ENCODE data around the gene MT1G.
A peak's percentile ranks its signal among the peaks of the same experiment; 100 is the strongest.
"Not testable (repeated sequence)": the region's sequence is repeated elsewhere in the genome, so short reads cannot be mapped to it uniquely, and the experiment has no call there.

The MT1G gene

DNA sequence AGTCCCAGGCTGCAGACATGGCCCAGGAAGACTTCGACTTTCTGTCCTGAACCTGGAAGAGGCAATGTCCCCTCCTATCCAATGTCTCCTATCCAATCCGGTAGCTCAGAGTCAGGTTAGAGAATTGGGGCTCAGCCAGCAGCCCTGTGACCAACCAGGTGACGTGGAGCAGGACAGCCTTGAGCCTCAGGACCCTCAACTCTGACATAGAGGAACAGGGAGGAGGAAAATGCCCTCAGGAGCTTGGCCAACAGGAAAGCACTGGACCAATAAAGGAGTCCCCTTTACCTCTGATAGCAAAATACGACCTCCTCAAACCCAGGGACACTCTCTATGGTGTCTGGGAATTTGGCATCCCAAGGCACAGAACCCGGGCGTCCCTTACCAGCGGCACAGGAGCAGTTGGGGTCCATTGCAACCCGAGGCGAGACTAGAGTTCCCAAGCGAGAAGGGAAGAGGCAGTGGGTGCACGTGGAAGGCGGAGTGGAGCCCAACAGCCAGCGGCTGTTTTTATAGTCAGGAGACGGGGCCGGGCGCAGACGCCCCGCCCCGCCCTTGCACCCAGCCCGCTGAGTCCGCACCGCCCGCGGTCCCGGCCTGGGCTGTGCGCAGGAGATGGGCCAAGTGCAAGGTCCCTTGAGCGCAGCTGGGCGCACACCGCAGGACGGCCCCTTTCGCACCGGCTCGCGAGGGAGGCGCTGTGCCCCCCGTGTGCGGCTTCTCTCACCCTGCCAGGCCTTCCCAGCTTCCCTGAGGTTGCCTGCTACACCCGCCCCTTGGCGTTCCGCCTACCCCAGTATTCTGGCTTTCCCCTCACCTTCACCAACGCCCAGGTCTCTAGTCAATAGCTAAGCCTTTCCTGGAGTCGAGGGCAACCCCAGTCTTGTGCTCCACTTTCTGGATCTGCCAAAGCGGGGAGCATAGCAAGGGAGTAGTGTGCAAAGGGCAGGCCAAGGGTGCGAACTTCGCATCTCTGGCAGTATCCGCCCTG lies at the start of gene MT1G:
Gene MT1G (minus strand): TSS at position 485 of the 991 bp plus-strand sequence. CDS start 72 bp downstream, at position 413.
- Histone ChIP-seq H3K4me3 (ENCODE audit: low read depth in 1 of 2, low read length in 2 of 2) (peak within 1 kb of the TSS in 1 of 2 donors; percentile 53), H3K27me3 (ENCODE audit: low read depth, low read length) (peaks cover 38% of the 10 kb centered on the region), H3K36me3 (ENCODE audit: control insufficient read depth in 1 of 2, insufficient read depth in 2 of 2, low read length in 2 of 2) (no peaks in the 10 kb centered on the region), H3K4me1 (ENCODE audit: control insufficient read depth in 1 of 2, insufficient read depth in 2 of 2, low read length in 2 of 2) (peaks cover 0 to 12% of the 10 kb centered on the region in 2 donors), H3K9me3 (ENCODE audit: control insufficient read depth in 1 of 2, low read length in 2 of 2) (no peaks in the 10 kb centered on the region), H3K27ac (ENCODE audit: low read length) (peak within 1 kb of the TSS; percentile 73)

DNA sequence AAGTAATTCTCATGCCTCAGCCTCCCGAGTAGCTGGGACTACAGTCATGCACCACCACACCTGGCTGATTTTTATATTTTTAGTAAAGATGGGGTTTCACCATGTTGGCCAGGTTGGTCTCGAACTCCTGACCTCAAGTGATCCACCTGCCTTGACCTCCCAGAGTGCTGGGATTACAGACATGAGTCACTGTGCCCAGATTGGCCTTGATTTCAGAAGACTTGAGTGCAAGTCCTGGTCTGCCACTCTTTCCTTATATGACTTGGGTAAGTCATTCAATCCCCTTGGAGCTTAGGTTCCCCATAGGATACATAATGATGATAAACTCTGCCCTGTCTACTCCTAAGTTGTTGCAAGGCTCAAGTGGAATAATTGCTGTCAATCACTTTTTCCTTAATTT lies 49.7 kb upstream of the MT1G start:
- H3K9me3 ChIP-seq (ENCODE audit: control insufficient read depth in 1 of 2, low read length in 2 of 2); H3K4me1 ChIP-seq (ENCODE audit: control insufficient read depth in 1 of 2, insufficient read depth in 2 of 2, low read length in 2 of 2); H3K36me3 ChIP-seq (ENCODE audit: control insufficient read depth in 1 of 2, insufficient read depth in 2 of 2, low read length in 2 of 2); H3K4me3 ChIP-seq (ENCODE audit: low read depth in 1 of 2, low read length in 2 of 2); H3K27me3 ChIP-seq (ENCODE audit: low read depth, low read length); H3K27ac ChIP-seq (ENCODE audit: low read length): not testable (repeated sequence)

DNA sequence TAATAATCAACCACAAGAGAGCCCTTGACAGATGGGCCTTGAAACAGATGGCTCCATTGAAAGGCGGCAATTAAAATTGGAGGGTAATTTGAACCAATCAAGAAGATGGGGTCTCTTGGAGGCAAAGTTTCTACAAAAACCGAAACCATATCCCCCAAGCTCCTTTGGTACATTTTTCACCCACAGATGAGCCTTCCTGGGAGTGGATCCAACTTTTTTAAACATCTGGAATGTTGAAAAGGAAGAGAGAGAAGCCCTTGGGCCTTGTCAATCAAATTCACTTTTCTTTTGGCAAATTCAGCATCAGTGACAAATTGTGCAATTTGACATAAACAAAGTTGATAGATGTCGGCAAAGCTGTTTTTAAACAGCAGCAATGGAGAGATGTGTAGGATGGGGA lies 48.9 kb upstream of the MT1G start:
- Histone ChIP-seq H3K4me3 (ENCODE audit: low read depth in 1 of 2, low read length in 2 of 2) (no peak overlapping the region), H3K27me3 (ENCODE audit: low read depth, low read length) (no peaks in the 10 kb centered on the region), H3K27ac (ENCODE audit: low read length) (no peak overlapping the region), H3K9me3 (ENCODE audit: control insufficient read depth in 1 of 2, low read length in 2 of 2) (no peaks in the 10 kb centered on the region), H3K4me1 (ENCODE audit: control insufficient read depth in 1 of 2, insufficient read depth in 2 of 2, low read length in 2 of 2) (no peaks in the 10 kb centered on the region), H3K36me3 (ENCODE audit: control insufficient read depth in 1 of 2, insufficient read depth in 2 of 2, low read length in 2 of 2) (no peaks in the 10 kb centered on the region)

DNA sequence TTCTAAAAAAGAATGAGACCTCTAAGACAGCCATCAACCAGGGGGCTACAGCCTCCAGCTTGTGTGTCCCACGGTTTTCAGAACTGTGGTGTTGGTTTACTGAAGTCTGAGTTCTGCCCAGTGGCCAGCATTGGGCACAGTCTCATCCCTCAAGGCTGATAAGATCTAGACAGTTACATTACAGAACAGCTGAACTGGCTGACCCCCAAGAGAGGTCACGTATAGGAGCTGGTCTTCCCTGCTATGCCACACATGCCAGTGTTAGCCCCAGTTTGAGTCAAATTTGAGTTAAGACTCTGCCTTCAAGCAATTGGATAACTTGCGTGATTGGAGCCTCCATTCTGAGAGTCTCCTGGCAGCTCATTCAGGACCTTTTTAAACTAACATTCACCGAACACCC lies 47.3 kb upstream of the MT1G start:
- Histone ChIP-seq H3K27me3 (ENCODE audit: low read depth, low read length) (no peaks in the 10 kb centered on the region), H3K27ac (ENCODE audit: low read length) (no peak overlapping the region), H3K36me3 (ENCODE audit: control insufficient read depth in 1 of 2, insufficient read depth in 2 of 2, low read length in 2 of 2) (no peaks in the 10 kb centered on the region), H3K4me1 (ENCODE audit: control insufficient read depth in 1 of 2, insufficient read depth in 2 of 2, low read length in 2 of 2) (no peaks in the 10 kb centered on the region), H3K4me3 (ENCODE audit: low read depth in 1 of 2, low read length in 2 of 2) (no peak overlapping the region), H3K9me3 (ENCODE audit: control insufficient read depth in 1 of 2, low read length in 2 of 2) (no peaks in the 10 kb centered on the region)

DNA sequence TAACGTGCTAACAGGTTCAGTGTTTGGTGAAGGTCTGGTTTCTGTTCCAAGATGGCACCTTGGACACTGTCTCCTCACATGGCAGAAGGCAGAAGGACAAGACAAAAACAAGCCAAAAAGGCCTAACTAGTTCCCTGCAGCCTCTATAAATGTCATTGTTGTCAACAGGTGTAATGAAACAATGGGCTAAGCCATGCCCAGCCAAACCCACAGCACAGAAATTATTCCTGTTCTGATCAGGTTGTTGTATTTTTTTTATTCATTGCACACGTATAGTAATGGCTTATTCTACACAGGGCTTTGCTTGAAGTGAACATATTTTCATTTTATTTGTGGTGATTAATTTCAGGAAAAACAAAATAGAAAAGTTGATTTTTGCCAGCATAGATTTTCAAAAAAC lies 45.9 kb upstream of the MT1G start:
- Histone ChIP-seq H3K9me3 (ENCODE audit: control insufficient read depth in 1 of 2, low read length in 2 of 2) (no peaks in the 10 kb centered on the region), H3K4me1 (ENCODE audit: control insufficient read depth in 1 of 2, insufficient read depth in 2 of 2, low read length in 2 of 2) (no peaks in the 10 kb centered on the region), H3K27me3 (ENCODE audit: low read depth, low read length) (no peaks in the 10 kb centered on the region), H3K27ac (ENCODE audit: low read length) (no peak overlapping the region), H3K4me3 (ENCODE audit: low read depth in 1 of 2, low read length in 2 of 2) (no peak overlapping the region), H3K36me3 (ENCODE audit: control insufficient read depth in 1 of 2, insufficient read depth in 2 of 2, low read length in 2 of 2) (no peaks in the 10 kb centered on the region)

DNA sequence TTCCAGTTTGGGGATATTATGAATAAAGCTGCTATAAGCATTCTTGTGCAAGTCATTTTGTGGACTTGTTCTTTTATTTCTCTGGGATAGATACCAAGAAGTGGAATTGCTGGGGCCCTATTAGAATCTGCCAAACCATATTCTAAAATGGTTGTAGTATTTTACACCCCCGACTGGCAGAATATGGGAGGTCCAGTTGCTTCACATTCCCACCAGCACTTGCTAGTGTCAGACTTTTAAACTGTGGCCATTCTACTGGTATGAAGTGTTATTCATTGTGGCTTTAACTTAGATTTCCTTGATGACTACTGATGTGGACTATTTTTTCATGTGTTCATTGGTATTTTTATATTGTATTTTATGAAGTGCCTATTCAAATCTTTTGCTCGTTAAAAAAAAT lies 44.0 kb upstream of the MT1G start:
- H3K27ac ChIP-seq (ENCODE audit: low read length) = no peak overlapping the region
- H3K4me1 ChIP-seq (ENCODE audit: control insufficient read depth in 1 of 2, insufficient read depth in 2 of 2, low read length in 2 of 2) = no peaks in the 10 kb centered on the region
- H3K36me3 ChIP-seq (ENCODE audit: control insufficient read depth in 1 of 2, insufficient read depth in 2 of 2, low read length in 2 of 2) = no peaks in the 10 kb centered on the region
- H3K9me3 ChIP-seq (ENCODE audit: control insufficient read depth in 1 of 2, low read length in 2 of 2) = no peaks in the 10 kb centered on the region
- no peak overlapping the region for H3K4me3 ChIP-seq (ENCODE audit: low read depth in 1 of 2, low read length in 2 of 2)
- H3K27me3 ChIP-seq (ENCODE audit: low read depth, low read length) = no peaks in the 10 kb centered on the region

DNA sequence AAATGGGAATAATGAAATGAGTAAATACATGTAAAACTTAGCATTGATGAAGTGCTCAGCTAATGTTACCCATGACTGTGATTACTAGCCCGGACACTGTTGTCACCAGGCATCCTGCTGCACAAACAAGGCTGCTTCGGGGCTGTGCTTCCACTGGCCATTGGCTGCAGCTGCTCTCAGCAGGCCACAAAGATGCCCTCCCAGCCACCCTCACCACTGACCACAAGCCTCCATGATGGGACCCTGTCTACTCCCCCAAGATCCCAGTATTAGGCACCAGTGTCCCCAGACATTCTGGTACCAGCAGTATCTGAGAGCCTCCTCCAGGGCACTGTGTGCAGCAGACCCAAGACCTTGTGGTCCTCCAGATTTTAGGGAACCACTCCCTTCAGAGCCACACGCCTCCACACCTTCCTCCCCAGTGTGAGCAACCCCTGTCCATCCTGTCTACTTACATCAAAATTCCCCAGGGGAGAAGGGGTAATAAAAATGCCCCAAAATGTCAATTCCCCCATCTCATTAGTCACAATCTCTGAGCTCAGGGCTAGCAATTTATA lies 42.4 kb upstream of the MT1G start:
- H3K4me1 ChIP-seq (ENCODE audit: control insufficient read depth in 1 of 2, insufficient read depth in 2 of 2, low read length in 2 of 2) = no peaks in the 10 kb centered on the region
- H3K27me3 ChIP-seq (ENCODE audit: low read depth, low read length) = no peaks in the 10 kb centered on the region
- H3K27ac ChIP-seq (ENCODE audit: low read length) = no peak overlapping the region
- H3K4me3 ChIP-seq (ENCODE audit: low read depth in 1 of 2, low read length in 2 of 2) = no peak overlapping the region
- no peaks in the 10 kb centered on the region for H3K36me3 ChIP-seq (ENCODE audit: control insufficient read depth in 1 of 2, insufficient read depth in 2 of 2, low read length in 2 of 2)
- no peaks in the 10 kb centered on the region for H3K9me3 ChIP-seq (ENCODE audit: control insufficient read depth in 1 of 2, low read length in 2 of 2)

DNA sequence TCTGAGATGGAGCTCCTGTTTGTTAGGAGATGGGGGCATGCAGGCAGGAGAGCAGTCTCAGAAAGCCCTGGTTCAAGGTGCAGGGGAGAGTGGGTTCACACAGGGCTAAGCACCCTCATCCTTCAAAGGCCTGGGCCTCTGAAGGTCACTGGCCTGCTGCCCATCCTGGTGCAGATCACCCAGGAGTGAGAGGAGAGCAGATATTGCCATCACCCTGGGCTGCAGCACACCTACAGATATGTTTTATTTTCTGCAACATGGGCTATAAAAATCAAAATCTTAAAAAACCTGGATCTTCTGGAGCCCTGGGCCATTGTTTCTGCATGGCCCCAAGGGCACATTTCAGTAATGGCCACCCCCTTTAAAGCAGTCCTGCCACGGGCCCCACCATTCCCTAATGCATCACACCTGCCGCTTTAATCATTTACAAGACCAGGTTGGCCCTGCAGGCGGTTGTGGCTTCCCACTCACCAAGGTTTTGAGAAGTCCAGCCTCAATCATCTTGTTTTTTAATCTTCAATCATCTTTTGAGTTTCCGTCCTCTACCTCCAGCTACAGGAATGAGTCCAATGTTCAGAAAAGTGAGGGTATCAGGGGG lies 41.7 kb upstream of the MT1G start:
- Histone ChIP-seq H3K4me1 (ENCODE audit: control insufficient read depth in 1 of 2, insufficient read depth in 2 of 2, low read length in 2 of 2) (no peaks in the 10 kb centered on the region), H3K4me3 (ENCODE audit: low read depth in 1 of 2, low read length in 2 of 2) (no peak overlapping the region), H3K36me3 (ENCODE audit: control insufficient read depth in 1 of 2, insufficient read depth in 2 of 2, low read length in 2 of 2) (no peaks in the 10 kb centered on the region), H3K9me3 (ENCODE audit: control insufficient read depth in 1 of 2, low read length in 2 of 2) (no peaks in the 10 kb centered on the region), H3K27ac (ENCODE audit: low read length) (no peak overlapping the region), H3K27me3 (ENCODE audit: low read depth, low read length) (no peaks in the 10 kb centered on the region)

DNA sequence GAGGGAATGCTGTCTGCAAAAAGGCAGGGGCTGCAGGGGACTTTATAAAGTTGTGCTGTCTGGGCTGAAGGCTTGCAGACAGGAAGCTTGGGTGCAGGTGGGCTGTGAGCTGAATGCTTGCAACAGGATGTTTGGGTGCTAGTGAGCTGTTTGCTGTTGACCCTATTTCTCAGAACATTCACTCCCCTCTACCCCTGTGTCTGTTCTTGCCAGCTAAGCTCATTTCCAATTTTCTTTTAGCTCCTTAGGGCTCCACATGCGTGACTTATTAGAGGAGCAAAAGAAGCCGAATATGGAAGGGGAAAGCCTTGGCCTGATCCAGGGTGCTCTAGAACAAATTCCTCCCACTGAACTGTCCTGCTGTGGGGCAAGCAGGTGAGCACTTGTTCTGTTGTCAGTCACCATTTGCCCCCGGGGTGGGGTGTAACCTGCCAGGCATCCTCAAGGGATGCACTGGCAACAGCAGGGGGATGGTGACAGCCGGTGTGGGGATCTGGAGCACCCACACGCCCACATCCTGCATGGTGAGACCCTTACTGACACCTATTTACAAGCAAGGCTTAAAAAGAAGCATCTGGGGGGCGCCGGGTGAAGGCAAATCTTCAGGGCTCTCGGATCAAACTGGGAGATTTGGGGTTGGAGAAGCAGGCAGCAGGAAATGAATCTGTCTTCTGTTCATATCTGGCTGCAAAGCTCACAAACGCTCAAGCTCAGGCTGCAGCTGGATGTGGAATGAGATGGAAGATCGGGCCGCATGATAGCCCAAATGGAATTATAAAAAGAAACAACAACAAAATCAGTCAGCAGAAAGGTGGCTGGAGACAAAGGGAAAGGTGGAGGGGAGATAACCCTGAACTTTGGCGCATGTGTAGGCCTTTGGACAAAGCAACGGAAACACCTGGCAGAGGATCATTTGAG lies 40.9 kb upstream of the MT1G start:
- no peaks in the 10 kb centered on the region for H3K36me3 ChIP-seq (ENCODE audit: control insufficient read depth in 1 of 2, insufficient read depth in 2 of 2, low read length in 2 of 2)
- no peaks in the 10 kb centered on the region for H3K4me1 ChIP-seq (ENCODE audit: control insufficient read depth in 1 of 2, insufficient read depth in 2 of 2, low read length in 2 of 2)
- no peak overlapping the region for H3K4me3 ChIP-seq (ENCODE audit: low read depth in 1 of 2, low read length in 2 of 2)
- no peaks in the 10 kb centered on the region for H3K27me3 ChIP-seq (ENCODE audit: low read depth, low read length)
- H3K9me3 ChIP-seq (ENCODE audit: control insufficient read depth in 1 of 2, low read length in 2 of 2) = no peaks in the 10 kb centered on the region
- H3K27ac ChIP-seq (ENCODE audit: low read length) = no peak overlapping the region

DNA sequence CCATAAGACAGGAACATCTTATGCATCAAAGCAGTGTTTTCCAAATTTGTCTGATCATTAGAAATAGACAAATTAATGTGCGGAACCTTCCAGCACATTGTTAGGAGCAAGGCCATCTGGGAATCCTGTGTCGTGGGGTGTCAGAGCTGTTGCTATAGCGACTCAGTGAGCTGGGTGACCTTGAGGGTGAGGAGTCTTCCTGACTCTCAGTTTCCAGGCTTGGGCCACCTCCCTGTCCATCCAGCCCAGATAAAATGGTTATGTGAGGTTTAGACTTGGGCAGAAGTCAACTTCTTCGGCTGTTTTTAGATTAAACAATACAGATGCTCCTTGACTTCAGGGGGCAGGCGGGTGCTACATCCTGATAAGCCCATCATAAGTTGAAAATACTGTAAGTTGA lies 35.0 kb upstream of the MT1G start:
- no peak overlapping the region for H3K27ac ChIP-seq (ENCODE audit: low read length)
- H3K4me3 ChIP-seq (ENCODE audit: low read depth in 1 of 2, low read length in 2 of 2) = no peak overlapping the region
- no peaks in the 10 kb centered on the region for H3K27me3 ChIP-seq (ENCODE audit: low read depth, low read length)
- no peaks in the 10 kb centered on the region for H3K9me3 ChIP-seq (ENCODE audit: control insufficient read depth in 1 of 2, low read length in 2 of 2)
- peaks cover 0 to 5% of the 10 kb centered on the region in 2 donors for H3K4me1 ChIP-seq (ENCODE audit: control insufficient read depth in 1 of 2, insufficient read depth in 2 of 2, low read length in 2 of 2)
- H3K36me3 ChIP-seq (ENCODE audit: control insufficient read depth in 1 of 2, insufficient read depth in 2 of 2, low read length in 2 of 2) = no peaks in the 10 kb centered on the region

DNA sequence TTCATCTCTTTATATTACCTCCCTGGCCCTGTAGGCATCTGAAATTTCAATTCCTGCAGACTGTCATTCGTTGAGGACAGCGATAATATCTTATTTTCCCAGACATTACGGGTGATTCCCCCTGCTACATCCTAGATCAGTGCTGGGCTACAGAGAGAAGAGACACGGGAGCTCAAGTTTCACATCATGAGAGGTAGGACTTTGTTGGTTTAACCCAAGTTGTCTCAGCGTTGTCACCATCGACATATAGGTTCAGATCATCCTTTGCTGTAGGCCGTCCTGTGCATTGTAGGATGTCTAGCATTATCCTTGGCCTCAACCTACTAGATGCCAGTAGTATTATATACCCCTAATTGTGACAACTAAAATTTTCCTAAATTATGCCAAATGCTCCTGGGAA lies 33.7 kb upstream of the MT1G start:
- peaks cover 0 to 3% of the 10 kb centered on the region in 2 donors for H3K9me3 ChIP-seq (ENCODE audit: control insufficient read depth in 1 of 2, low read length in 2 of 2)
- no peak overlapping the region for H3K4me3 ChIP-seq (ENCODE audit: low read depth in 1 of 2, low read length in 2 of 2)
- peaks cover 0 to 5% of the 10 kb centered on the region in 2 donors for H3K4me1 ChIP-seq (ENCODE audit: control insufficient read depth in 1 of 2, insufficient read depth in 2 of 2, low read length in 2 of 2)
- no peaks in the 10 kb centered on the region for H3K27me3 ChIP-seq (ENCODE audit: low read depth, low read length)
- H3K27ac ChIP-seq (ENCODE audit: low read length) = no peak overlapping the region
- H3K36me3 ChIP-seq (ENCODE audit: control insufficient read depth in 1 of 2, insufficient read depth in 2 of 2, low read length in 2 of 2) = no peaks in the 10 kb centered on the region
